OCI-LY7 (cell line): Measurements from ENCODE around the gene LRP4.

ENCODE experiments used
- CTCF ChIP-seq: fragments of 200-600 bp; sonication (generic); conservative IDR thresholded peaks from 2 replicates; pipeline ENCODE4 v1.5.1; 2014; ENCODE audit warnings: mild to moderate bottlenecking, antibody characterized with exemption, low read length, moderate library complexity, mixed read lengths
- EZH2phosphoT487 ChIP-seq: fragments of 200-600 bp; sonication (generic); IDR thresholded peaks from 2 replicates; pipeline ENCODE4 v1.6.1; 2018; ENCODE audit warnings: low read depth, borderline replicate concordance, mild to moderate bottlenecking, mixed run types, antibody characterized with exemption, low read length, moderate library complexity, mixed read lengths

- TF ChIP-seq CTCF (no peak), EZH2phosphoT487 (no peak)
These were observed 23.8 kb upstream of the LRP4 start for GRCh38 chr11:46942172-46942571.
